Muscle layer of colon (tissue), 2 donors: Measurements from ENCODE around the gene NPAS3.

Source experiments
- H3K27ac ChIP-seq: one replicate; pipeline ENCODE4 v1.7.0; 2013; ENCODE audit warnings: low read depth, mild to moderate bottlenecking, low read length, moderate library complexity
- H3K27me3 ChIP-seq, 2 donors: one replicate each; pipeline ENCODE4 v1.7.0; 2013; ENCODE audit warnings: low read length in 2 of 2, mild to moderate bottlenecking in 2 of 2; ENCODE audit not compliant: insufficient read depth in 2 of 2, control insufficient read depth in 1 of 2
- H3K36me3 ChIP-seq: one replicate; pipeline ENCODE4 v1.7.0; 2013; ENCODE audit warnings: mild to moderate bottlenecking, low read length; ENCODE audit not compliant: insufficient read depth
- H3K4me1 ChIP-seq: one replicate; pipeline ENCODE4 v1.7.0; 2013; ENCODE audit warnings: mild to moderate bottlenecking, low read length; ENCODE audit not compliant: insufficient read depth
- H3K4me3 ChIP-seq, 2 donors: one replicate each; pipeline ENCODE4 v1.7.0; 2013; ENCODE audit warnings: low read length in 2 of 2, low read depth in 1 of 2, mild to moderate bottlenecking in 1 of 2, moderate library complexity in 1 of 2
- H3K9ac ChIP-seq: one replicate; pipeline ENCODE4 v1.7.0; 2013; ENCODE audit warnings: low read length
- H3K9me3 ChIP-seq: one replicate; pipeline ENCODE4 v1.7.0; 2013; ENCODE audit warnings: mild to moderate bottlenecking, low read length
- donor health status: abdominal sarcoma.
- donor health status: Adenocarcinoma of cecum.

Gene NPAS3

GRCh38 chr14:33454022-33454595, 515.4 kb downstream of the NPAS3 start:
- H3K9me3 ChIP-seq = no peaks in the 10 kb centered on the region
- H3K27me3 ChIP-seq = no peaks in the 10 kb centered on the region
- no peak overlapping the region for H3K9ac ChIP-seq
- H3K36me3 ChIP-seq = no peaks in the 10 kb centered on the region
- H3K4me1 ChIP-seq = peaks cover 57% of the 10 kb centered on the region
- no peak overlapping the region for H3K27ac ChIP-seq
- H3K4me3 ChIP-seq = peak overlapping the region in 1 of 2 donors; percentile 2

GRCh38 chr14:33454707-33455106, 516.0 kb downstream of the NPAS3 start:
- Histone ChIP-seq H3K36me3 (no peaks in the 10 kb centered on the region), H3K4me1 (peaks cover 57% of the 10 kb centered on the region), H3K4me3 (no peak overlapping the region), H3K27me3 (no peaks in the 10 kb centered on the region), H3K27ac (no peak overlapping the region), H3K9me3 (no peaks in the 10 kb centered on the region), H3K9ac (no peak overlapping the region)

- Histone ChIP-seq H3K4me3 (no peak overlapping the region), H3K4me1 (peaks cover 52% of the 10 kb centered on the region), H3K9ac (no peak overlapping the region), H3K27ac (no peak overlapping the region), H3K36me3 (no peaks in the 10 kb centered on the region), H3K27me3 (no peaks in the 10 kb centered on the region), H3K9me3 (no peaks in the 10 kb centered on the region)
Observed at GRCh38 chr14:33455654-33456345, 517.1 kb downstream of the NPAS3 start.

- Histone ChIP-seq H3K4me1 (peaks cover 44% of the 10 kb centered on the region), H3K27ac (no peak overlapping the region), H3K9ac (no peak overlapping the region), H3K36me3 (no peaks in the 10 kb centered on the region), H3K27me3 (no peaks in the 10 kb centered on the region), H3K4me3 (no peak overlapping the region), H3K9me3 (no peaks in the 10 kb centered on the region)
Observed at GRCh38 chr14:33457021-33457420, 518.3 kb downstream of the NPAS3 start.

GRCh38 chr14:33457617-33458016, 518.9 kb downstream of the NPAS3 start:
- Histone ChIP-seq H3K9ac (no peak overlapping the region), H3K4me3 (no peak overlapping the region), H3K4me1 (peaks cover 44% of the 10 kb centered on the region), H3K36me3 (no peaks in the 10 kb centered on the region), H3K9me3 (no peaks in the 10 kb centered on the region), H3K27ac (no peak overlapping the region), H3K27me3 (no peaks in the 10 kb centered on the region)

GRCh38 chr14:33460164-33460563, 521.5 kb downstream of the NPAS3 start:
- Histone ChIP-seq H3K27me3 (no peaks in the 10 kb centered on the region), H3K4me3 (peak overlapping the region in 1 of 2 donors; percentile 6), H3K9me3 (no peaks in the 10 kb centered on the region), H3K27ac (peak overlapping the region; percentile 23), H3K9ac (no peak overlapping the region), H3K4me1 (peaks cover 23% of the 10 kb centered on the region), H3K36me3 (no peaks in the 10 kb centered on the region)

- Histone ChIP-seq H3K27me3 (no peaks in the 10 kb centered on the region), H3K36me3 (no peaks in the 10 kb centered on the region), H3K27ac (peak overlapping the region; percentile 23), H3K9me3 (no peaks in the 10 kb centered on the region), H3K4me3 (no peak overlapping the region), H3K9ac (no peak overlapping the region), H3K4me1 (peaks cover 15% of the 10 kb centered on the region)
Observed at GRCh38 chr14:33461036-33461435, 522.4 kb downstream of the NPAS3 start.

- no peak overlapping the region for H3K9ac ChIP-seq
Observed at GRCh38 chr14:33463731-33464130, 525.1 kb downstream of the NPAS3 start.

GRCh38 chr14:33464254-33464962, 525.7 kb downstream of the NPAS3 start:
- H3K9me3 ChIP-seq = no peaks in the 10 kb centered on the region
- H3K9ac ChIP-seq = no peak overlapping the region
- no peak overlapping the region for H3K4me3 ChIP-seq
- no peaks in the 10 kb centered on the region for H3K27me3 ChIP-seq
- H3K27ac ChIP-seq = no peak overlapping the region
- H3K4me1 ChIP-seq = peaks cover 7% of the 10 kb centered on the region
- no peaks in the 10 kb centered on the region for H3K36me3 ChIP-seq

More at GRCh38 chr14:33463731-33464130, 525.1 kb downstream of the NPAS3 start:
- H3K4me3 ChIP-seq = no peak overlapping the region
- no peaks in the 10 kb centered on the region for H3K9me3 ChIP-seq
- no peaks in the 10 kb centered on the region for H3K36me3 ChIP-seq
- no peaks in the 10 kb centered on the region for H3K27me3 ChIP-seq
- no peak overlapping the region for H3K27ac ChIP-seq
- H3K4me1 ChIP-seq = peaks cover 14% of the 10 kb centered on the region

- no peak overlapping the region for H3K4me3 ChIP-seq
- H3K36me3 ChIP-seq = no peaks in the 10 kb centered on the region
- no peaks in the 10 kb centered on the region for H3K4me1 ChIP-seq
- H3K27ac ChIP-seq = no peak overlapping the region
- no peaks in the 10 kb centered on the region for H3K27me3 ChIP-seq
- no peak overlapping the region for H3K9ac ChIP-seq
- no peaks in the 10 kb centered on the region for H3K9me3 ChIP-seq
Observed at GRCh38 chr14:33465846-33466700, 527.4 kb downstream of the NPAS3 start.

- no peaks in the 10 kb centered on the region for H3K9me3 ChIP-seq
- H3K4me1 ChIP-seq = no peaks in the 10 kb centered on the region
- no peaks in the 10 kb centered on the region for H3K36me3 ChIP-seq
- H3K27ac ChIP-seq = no peak overlapping the region
- H3K27me3 ChIP-seq = no peaks in the 10 kb centered on the region
- no peak overlapping the region for H3K9ac ChIP-seq
- H3K4me3 ChIP-seq = no peak overlapping the region
Observed at GRCh38 chr14:33467971-33468370, 529.3 kb downstream of the NPAS3 start.
